D341Med (cell line): ENCODE results near the gene PAQR4.

ENCODE experiments used
- DNase-seq: peaks from one replicate; pipeline ENCODE4 v3.0.0; 2012; ENCODE audit warnings: low spot score

The PAQR4 gene

GRCh38 chr16:3021449-3022207, 52.5 kb downstream of the PAQR4 start:
- peak; percentile 77 for DNase-seq

DNA sequence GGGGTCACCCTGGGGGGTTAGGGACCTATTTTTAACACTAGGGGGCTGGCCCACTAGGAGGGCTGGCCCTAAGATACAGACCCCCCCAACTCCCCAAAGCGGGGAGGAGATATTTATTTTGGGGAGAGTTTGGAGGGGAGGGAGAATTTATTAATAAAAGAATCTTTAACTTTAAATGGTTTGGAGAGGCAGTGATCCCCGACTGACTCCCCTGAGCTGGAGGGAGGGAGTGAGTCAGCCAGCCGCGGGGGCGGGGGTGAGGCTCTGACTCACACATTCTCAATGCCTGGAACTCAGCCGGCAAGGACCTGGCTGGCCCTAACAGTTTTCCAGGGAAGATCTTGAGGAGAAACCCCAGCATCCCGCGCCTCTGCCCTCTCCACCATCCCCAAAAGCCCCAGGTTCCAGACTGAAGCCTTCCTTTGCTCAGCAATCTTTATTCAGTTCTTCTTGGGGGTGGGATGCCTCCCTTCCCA, 53.1 kb downstream of the PAQR4 start:
- no peak for DNase-seq

GRCh38 chr16:3022684-3023414, 53.7 kb downstream of the PAQR4 start:
- DNase-seq, result no peak
